NCI-H526 (cell line): ENCODE results near the gene IL5RA.

ENCODE experiments used
- DNase-seq, 2 experiments: peaks; one replicate each; lab custom pipeline; 2025; lab: John Stamatoyannopoulos, UW

The IL5RA gene, protein sequence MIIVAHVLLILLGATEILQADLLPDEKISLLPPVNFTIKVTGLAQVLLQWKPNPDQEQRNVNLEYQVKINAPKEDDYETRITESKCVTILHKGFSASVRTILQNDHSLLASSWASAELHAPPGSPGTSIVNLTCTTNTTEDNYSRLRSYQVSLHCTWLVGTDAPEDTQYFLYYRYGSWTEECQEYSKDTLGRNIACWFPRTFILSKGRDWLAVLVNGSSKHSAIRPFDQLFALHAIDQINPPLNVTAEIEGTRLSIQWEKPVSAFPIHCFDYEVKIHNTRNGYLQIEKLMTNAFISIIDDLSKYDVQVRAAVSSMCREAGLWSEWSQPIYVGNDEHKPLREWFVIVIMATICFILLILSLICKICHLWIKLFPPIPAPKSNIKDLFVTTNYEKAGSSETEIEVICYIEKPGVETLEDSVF

DNA sequence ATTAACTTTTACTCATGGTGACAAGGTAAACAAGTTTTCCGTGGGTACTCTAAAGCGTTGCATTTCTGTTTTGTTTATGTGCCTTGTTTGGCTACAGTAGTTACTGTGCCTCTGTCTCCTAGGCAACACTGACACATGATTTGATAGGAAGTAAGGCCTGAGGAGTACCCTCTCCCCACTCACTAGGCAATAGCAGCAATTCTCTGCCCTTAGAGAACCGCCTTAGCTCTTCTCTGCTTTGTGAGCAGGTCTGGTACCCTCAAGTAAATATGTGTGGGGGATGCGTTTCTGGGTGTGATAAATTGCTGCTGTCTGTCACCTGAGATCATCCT is at the start of gene IL5RA:
TSS of gene IL5RA (minus strand) at position 76 of the 332 bp plus-strand sequence. CDS start 5,390 bp downstream, outside the sequence.
- DNase-seq, result no peak

DNA sequence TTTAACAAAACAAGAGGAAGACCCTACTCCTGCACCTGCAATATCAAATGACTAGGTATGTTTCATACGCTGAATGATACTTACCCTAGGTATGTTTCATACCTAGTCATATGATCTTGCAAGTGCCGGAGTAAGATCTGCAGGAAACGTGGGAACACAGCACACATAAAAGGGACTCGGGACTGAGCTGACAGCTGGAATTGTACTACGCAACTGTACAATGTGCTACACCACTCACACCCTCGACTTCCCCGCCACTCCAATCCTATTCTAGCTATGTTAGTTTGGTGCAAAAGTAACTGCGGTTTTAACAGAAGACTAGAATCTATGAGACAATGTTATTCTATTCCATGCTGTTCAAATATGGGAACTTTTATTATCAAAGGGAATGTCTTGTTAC is 47.3 kb upstream of the IL5RA start:
- DNase-seq, result no peak

- no peak for DNase-seq
Observed at GRCh38 chr3:3154879-3155610, 44.9 kb upstream of the IL5RA start.

GRCh38 chr3:3151513-3151912 is 41.3 kb upstream of the IL5RA start:
- no peak for DNase-seq

DNA sequence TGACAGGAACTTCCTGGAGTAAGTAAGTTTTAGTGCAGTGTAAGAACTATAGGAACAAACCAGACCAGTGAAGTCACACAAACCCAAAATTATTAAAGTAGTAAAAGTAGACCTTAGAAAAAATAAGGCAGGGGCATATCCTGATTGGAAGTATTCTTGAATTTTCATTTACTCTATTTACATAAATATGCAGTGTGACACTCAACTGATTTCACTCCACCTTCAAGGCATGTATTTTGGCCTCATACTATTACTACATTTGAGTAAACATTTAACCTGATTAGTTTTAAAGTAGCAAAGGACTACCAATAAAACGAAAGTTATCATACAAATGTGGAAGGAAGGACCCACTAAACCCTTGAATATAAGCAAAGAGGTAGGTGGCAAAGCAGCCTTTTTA is 39.4 kb upstream of the IL5RA start:
- DNase-seq, result no peak

GRCh38 chr3:3145831-3146230 is 35.7 kb upstream of the IL5RA start:
- DNase-seq, result no peak

DNA sequence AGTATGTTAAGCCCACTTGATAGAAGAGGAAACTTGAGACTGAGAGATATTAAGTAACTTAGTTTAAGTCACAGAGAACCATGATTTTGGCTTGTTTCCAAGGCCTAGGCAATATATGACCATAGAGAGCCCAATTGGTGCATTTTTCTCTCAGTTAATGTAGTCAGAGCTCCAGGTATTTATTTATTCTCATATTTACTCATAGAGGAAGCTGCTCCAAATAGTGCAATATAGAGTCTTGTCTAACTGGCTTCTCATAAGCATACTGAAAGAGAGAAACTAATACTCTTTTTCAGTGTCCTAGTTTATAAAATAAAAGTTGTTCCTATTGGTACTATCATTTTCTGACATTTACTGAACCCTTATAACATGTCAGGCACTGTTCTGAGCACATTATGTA is 31.8 kb upstream of the IL5RA start:
- no peak for DNase-seq

- DNase-seq, result no peak
Observed at GRCh38 chr3:3137526-3137925, 27.4 kb upstream of the IL5RA start.

DNA sequence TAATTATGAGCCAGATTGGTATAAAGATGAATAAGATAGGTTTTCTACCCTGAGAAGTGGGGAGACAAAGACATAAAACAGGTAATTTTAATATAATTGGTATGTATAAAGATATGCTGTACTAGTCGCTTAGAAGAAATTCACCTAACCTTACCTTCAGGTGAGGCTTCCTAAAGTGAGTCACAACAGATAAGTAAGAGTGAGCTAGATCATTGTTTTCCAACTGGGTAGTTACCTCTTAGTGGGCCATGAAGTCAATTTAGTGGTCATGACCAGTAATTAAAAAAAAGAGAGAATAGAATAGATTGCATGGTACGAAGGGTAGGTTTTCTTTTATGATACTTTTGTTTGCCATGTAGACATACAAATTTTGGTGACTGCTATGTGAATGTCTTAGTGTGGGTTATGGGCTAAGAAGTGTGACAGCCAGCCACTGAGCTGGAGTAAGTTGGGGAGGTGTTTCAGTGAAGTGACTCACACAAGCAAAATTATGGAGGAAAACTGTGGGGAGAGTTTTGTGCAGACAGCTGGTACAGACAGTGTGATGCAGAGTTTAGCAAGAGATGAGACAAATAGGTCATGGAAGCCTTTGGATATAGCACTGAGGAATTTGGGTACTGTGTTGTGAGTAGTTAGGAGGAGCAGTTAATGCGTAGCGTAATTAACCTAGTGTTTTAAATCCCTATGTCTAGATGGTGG is 24.7 kb upstream of the IL5RA start:
- DNase-seq, result no peak

- DNase-seq, result no peak
Observed at GRCh38 chr3:3133500-3133899, 23.3 kb upstream of the IL5RA start.

DNA sequence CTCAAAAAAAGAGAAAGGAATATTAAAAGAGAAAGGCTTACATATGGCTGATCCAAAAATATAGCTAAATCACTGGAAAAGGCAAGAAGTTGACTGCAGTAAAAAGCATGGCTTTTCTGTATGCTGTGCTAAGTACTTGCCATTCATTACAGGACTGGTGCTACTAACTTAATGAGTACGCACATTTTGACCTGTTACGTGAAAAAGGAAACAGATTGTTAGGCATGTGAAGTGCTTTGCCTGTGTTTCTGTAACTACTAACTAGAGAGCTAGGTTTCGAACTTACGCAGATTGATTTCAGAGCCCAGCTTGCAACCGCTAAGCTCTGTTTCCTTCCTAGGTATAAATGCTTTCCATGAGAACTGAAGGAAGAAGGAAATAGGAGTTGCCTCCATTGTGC is 19.4 kb upstream of the IL5RA start:
- no peak for DNase-seq

DNA sequence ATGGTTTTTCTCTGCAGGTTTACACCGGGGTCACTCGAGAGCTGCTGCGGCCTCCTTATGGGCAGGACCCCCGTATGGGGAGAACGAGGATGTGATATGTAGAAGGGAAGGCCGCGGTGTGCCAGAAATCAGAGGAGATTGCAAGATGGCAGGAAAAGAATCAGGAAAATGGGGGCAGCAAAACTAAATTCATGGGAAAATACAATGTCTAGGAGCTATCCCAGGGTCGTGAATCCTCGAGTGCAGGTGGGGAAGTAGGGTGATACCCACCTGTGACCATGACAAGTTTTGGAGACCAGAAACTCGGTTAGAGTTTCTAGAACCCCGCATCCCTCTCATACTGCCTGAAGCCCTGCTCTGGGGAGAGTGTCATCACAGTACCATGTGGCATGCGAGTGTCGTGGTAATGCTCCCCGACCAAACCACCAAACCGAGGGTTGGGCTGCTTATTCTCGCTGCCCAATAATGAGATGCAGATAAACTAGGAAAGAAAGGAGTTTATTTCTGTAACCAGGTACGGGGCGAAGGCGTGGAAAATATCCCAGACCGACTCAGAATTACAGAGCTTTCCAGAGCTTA is 17.3 kb upstream of the IL5RA start:
- peak in 1 of 2 experiments; percentile 21 for DNase-seq

GRCh38 chr3:3126477-3127431 is 16.6 kb upstream of the IL5RA start, which contains the start of gene TRNT1:
TRNT1 (plus strand) TSS chr3:3126940; CDS start chr3:3129041, 2,101 bp downstream.
- DNase-seq, result peak; percentile 77 to 97

DNA sequence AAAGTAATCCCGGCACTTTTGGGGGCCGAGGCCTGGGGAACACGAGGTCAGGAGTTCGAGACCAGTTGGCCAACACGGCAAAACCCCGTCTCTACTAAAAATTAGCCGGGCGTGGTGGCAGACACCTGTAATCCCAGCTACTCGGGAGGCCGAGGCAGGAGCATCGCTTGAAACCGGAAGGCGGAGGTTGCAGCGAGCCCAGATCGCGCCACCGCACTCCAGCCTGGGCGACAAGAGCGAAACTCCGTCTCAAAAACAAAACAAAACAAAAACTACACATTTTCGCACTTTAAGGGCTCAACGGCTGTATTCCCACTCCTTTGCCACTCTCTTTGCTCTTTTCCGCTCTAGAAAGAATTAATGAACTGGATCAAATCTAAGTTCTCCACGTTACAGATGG is 15.8 kb upstream of the IL5RA start:
- no peak for DNase-seq

- no peak for DNase-seq
Observed at GRCh38 chr3:3119393-3119851, 9.2 kb upstream of the IL5RA start.

DNA sequence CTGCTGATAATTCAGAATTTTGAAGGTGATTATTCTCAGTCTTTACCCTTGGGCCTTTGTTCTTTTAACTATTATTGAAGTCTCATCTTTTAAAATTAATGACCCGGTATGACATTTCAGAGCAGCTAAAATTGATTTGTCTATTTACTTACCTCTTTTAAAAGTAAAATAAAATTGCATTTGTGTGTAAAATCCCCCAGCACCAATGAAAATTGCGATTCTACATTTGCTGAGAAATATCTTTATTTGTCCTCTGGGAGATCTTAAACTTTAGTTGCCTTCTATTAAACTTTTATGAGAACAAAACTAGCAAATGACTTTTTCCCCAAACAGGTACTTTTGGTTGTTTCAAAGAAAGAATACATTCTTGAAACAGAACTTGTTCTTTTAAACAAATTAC is 7.5 kb upstream of the IL5RA start:
- no peak for DNase-seq

DNA sequence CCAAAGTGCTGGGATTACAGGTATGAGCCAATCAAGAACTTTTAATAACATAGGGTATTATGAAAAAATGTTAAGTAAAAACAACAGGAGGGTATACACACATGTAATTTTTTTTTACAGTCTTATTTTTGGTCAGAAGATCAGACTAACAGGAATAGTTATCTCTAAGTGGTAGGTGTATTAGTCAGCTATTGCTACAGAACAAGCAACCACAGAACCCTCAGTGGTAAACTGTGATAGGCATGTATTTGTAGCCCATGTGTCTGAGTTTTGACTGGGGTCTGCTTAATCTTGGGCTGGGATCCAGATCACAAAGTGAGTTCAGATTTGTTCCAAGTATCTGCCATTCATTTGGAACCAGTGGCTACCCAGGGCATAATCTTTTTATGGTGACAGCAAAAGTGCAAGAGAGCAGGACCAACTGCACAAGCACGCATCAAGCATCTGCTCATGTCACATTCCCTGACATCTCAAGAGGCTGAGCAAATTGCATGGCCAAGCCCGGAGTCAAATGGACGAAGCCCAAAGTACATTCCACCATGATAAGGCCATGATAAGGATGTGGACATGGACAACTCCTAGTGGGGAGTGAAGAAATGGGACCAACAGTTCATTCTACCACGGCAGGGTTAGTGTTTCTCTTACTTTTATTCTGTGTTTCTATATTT is 3.0 kb upstream of the IL5RA start:
- no peak for DNase-seq

GRCh38 chr3:3110749-3111361 is 681 bp upstream of the IL5RA start:
- DNase-seq, result no peak

DNA sequence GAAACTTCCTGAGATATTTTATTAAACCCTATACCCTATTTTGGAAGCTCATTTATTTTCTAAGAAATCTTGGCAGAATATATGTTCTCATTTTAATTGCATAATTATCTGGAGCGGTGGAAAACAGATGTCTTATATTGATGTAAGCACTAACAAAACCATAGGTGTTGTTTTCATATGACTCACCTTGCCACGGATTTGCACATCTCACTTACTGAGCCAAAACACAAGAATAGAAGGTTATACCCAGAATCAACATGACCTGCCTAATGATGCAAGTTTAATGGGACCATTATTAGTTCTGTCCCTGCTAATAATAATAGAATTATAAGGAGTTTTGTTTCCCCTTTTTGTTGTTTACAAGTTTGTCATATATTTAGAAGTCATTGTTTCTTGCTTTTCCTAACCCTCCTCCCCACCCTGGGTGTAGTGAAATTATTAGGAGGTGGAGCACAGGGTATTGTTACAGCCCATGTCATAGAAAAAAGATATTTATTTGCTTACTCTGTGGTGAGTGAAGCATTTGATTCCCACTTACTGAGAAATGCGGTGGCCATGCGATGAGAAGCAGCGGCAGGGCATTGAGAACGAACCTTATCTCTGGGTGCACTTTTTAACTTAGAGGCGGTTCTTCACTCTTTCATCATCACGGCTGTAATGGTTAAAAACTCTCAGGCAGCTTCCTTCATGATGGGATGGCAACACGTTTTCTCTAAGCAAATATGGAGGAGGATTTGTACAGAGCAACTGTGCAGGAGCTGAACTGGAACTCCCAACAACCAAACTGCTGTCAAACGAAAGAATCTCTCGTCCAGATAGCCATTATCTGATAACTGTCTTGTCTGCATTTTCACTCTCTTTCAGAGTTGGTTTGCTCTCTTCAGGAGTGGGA is 521 bp downstream of the IL5RA start:
- no peak for DNase-seq
